Osteoblast (primary cell): ENCODE measurements around the gene TSPAN11. TPM values are rescaled to one million over a fixed set of nuclear protein-coding genes. Genes with fewer than 3 reads are reported as not detected.
A peak's percentile ranks its signal among the peaks of the same experiment; 100 is the strongest.

Experiments
- DNase-seq: peaks from one replicate; pipeline ENCODE4 v3.0.0; 2011; ENCODE audit warnings: low spot score, mixed read lengths; ENCODE audit not compliant: insufficient read length; ENCODE audit errors: missing footprints
- H2AFZ ChIP-seq: 2 replicates; pipeline ENCODE4 v1.6.0; 2011; ENCODE audit warnings: mild to moderate bottlenecking, low read length
- H3K27ac ChIP-seq: 2 replicates; pipeline ENCODE4 v1.5.1; 2011; ENCODE audit warnings: mild to moderate bottlenecking, low read depth, low read length, moderate library complexity
- H3K27me3 ChIP-seq: 2 replicates; pipeline ENCODE4 v1.6.0; 2012; ENCODE audit warnings: mild to moderate bottlenecking, control low read depth, inconsistent platforms, low read length, moderate library complexity; ENCODE audit not compliant: insufficient read depth
- H3K36me3 ChIP-seq: 2 replicates; pipeline ENCODE4 v1.5.1; 2011; ENCODE audit warnings: mild to moderate bottlenecking, low read length, control low read depth, moderate library complexity; ENCODE audit not compliant: insufficient read depth
- H3K4me1 ChIP-seq: 2 replicates; pipeline ENCODE4 v1.5.1; 2011; ENCODE audit warnings: mild to moderate bottlenecking, low read length, control low read depth, moderate library complexity; ENCODE audit not compliant: insufficient read depth
- H3K4me2 ChIP-seq: 2 replicates; pipeline ENCODE4 v1.6.0; 2011; ENCODE audit warnings: mild to moderate bottlenecking, low read length; ENCODE audit not compliant: insufficient read depth
- H3K4me3 ChIP-seq: fragments of 200-600 bp; sonication (generic); 3 replicates; pipeline ENCODE4 v1.5.1; 2012; ENCODE audit warnings: mild to moderate bottlenecking, low read length, inconsistent platforms; ENCODE audit not compliant: insufficient read depth
- H3K79me2 ChIP-seq: 2 replicates; pipeline ENCODE4 v1.6.0; 2012; ENCODE audit warnings: mild to moderate bottlenecking, low read length, control low read depth, inconsistent platforms; ENCODE audit not compliant: insufficient read depth
- H3K9me3 ChIP-seq: 2 replicates; pipeline ENCODE4 v1.5.1; 2011; ENCODE audit warnings: low read depth, low read length, control low read depth
- H4K20me1 ChIP-seq: 2 replicates; pipeline ENCODE4 v1.6.0; 2012; ENCODE audit warnings: mild to moderate bottlenecking, low read length, control low read depth; ENCODE audit not compliant: insufficient read depth
- total RNA-seq: library from RNA; depleted of rRNA; stranded (reverse); fragments of >200 nt; gene quantifications from 2 replicates; pipeline ENCODE4 v1.2.3, GENCODE V29; 2012
- TF ChIP-seq, protein P1 (sequence below): IDR thresholded peaks from 2 replicates; pipeline ENCODE4 v1.5.1; 2011; ENCODE audit warnings: mild to moderate bottlenecking, low read depth, low read length, moderate library complexity; ENCODE audit errors: extremely low read depth

Gene TSPAN11
- total RNA-seq, 1 donor, result 5.4 TPM

GRCh38 chr12:30999011-30999410 is 72.5 kb downstream of the TSPAN11 start:
- no peaks in the 10 kb centered on the region for H3K27me3 ChIP-seq
- H4K20me1 ChIP-seq, result no peaks in the 10 kb centered on the region
- TF ChIP-seq, protein P1, sequence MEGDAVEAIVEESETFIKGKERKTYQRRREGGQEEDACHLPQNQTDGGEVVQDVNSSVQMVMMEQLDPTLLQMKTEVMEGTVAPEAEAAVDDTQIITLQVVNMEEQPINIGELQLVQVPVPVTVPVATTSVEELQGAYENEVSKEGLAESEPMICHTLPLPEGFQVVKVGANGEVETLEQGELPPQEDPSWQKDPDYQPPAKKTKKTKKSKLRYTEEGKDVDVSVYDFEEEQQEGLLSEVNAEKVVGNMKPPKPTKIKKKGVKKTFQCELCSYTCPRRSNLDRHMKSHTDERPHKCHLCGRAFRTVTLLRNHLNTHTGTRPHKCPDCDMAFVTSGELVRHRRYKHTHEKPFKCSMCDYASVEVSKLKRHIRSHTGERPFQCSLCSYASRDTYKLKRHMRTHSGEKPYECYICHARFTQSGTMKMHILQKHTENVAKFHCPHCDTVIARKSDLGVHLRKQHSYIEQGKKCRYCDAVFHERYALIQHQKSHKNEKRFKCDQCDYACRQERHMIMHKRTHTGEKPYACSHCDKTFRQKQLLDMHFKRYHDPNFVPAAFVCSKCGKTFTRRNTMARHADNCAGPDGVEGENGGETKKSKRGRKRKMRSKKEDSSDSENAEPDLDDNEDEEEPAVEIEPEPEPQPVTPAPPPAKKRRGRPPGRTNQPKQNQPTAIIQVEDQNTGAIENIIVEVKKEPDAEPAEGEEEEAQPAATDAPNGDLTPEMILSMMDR, result no peak

GRCh38 chr12:30999723-31000122 is 73.2 kb downstream of the TSPAN11 start:
- H3K4me1 ChIP-seq, result peaks cover 13% of the 10 kb centered on the region
- no peaks in the 10 kb centered on the region for H3K79me2 ChIP-seq
- H3K27ac ChIP-seq, result no peak overlapping the region
- H3K4me3 ChIP-seq, result no peak overlapping the region
- no peaks in the 10 kb centered on the region for H4K20me1 ChIP-seq
- no peaks in the 10 kb centered on the region for H3K9me3 ChIP-seq
- TF ChIP-seq, protein P1, result no peak
- no peak overlapping the region for H2AFZ ChIP-seq
- peak; percentile 55 for DNase-seq
- no peaks in the 10 kb centered on the region for H3K27me3 ChIP-seq
- H3K4me2 ChIP-seq, result no peak overlapping the region
- no peaks in the 10 kb centered on the region for H3K36me3 ChIP-seq

More at GRCh38 chr12:30999011-30999410, 72.5 kb downstream of the TSPAN11 start:
- Histone ChIP-seq H3K79me2 (no peaks in the 10 kb centered on the region), H3K4me1 (peaks cover 13% of the 10 kb centered on the region), H2AFZ (no peak overlapping the region), H3K9me3 (no peaks in the 10 kb centered on the region), H3K27ac (no peak overlapping the region), H3K4me2 (no peak overlapping the region), H3K36me3 (no peaks in the 10 kb centered on the region), H3K4me3 (no peak overlapping the region)
- DNase-seq, result no peak

DNA sequence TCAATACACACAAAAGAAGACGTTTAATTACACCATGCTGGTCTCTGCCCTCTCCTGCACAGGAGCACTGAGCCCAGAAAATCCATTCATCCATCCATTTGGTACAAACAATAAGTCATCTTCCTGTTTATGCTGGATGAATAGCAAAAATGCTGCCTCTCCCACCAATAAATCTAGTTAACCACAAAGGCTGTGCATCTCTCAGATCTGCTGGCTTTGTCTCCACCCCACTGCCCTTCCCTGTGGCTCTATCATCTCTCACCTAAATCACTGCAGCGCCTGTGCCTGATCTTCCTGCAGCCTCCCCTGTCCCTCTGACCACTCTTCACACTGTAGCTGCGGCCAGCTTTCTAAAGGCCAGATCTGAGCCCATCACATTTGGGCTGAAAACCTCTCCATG is 74.2 kb downstream of the TSPAN11 start:
- Histone ChIP-seq H3K4me2 (no peak overlapping the region), H4K20me1 (no peaks in the 10 kb centered on the region), H3K9me3 (no peaks in the 10 kb centered on the region), H3K27me3 (no peaks in the 10 kb centered on the region), H3K27ac (no peak overlapping the region), H3K4me1 (peaks cover 15% of the 10 kb centered on the region), H3K79me2 (no peaks in the 10 kb centered on the region), H3K36me3 (no peaks in the 10 kb centered on the region), H2AFZ (no peak overlapping the region), H3K4me3 (no peak overlapping the region)
- TF ChIP-seq, protein P1, result no peak
- peak; percentile 91 for DNase-seq

- no peaks in the 10 kb centered on the region for H3K36me3 ChIP-seq
- no peak overlapping the region for H2AFZ ChIP-seq
- no peaks in the 10 kb centered on the region for H3K9me3 ChIP-seq
- no peak overlapping the region for H3K27ac ChIP-seq
- peak; percentile 65 for DNase-seq
- H3K4me1 ChIP-seq, result peaks cover 17% of the 10 kb centered on the region
- no peaks in the 10 kb centered on the region for H3K27me3 ChIP-seq
- no peaks in the 10 kb centered on the region for H4K20me1 ChIP-seq
- TF ChIP-seq, protein P1, result no peak
- H3K4me2 ChIP-seq, result no peak overlapping the region
- H3K4me3 ChIP-seq, result no peak overlapping the region
- H3K79me2 ChIP-seq, result no peaks in the 10 kb centered on the region
Measured at GRCh38 chr12:31001581-31002360, 75.2 kb downstream of the TSPAN11 start.
